Activated CD8-positive, alpha-beta T cell treated with anti-CD3 and anti-CD28 coated beads for 36 hours (primary cell): ENCODE results near the gene SPATA16. TPM values are rescaled to one million over a fixed set of nuclear protein-coding genes. Genes with fewer than 3 reads are reported as not detected.

ENCODE experiments used
- ATAC-seq: fragments of 200-7000 bp; cut with Tn5 transposase; one replicate; pipeline ENCODE4 v1.10.0; 2021; ENCODE audit warnings: mild to moderate bottlenecking, moderate library complexity
- CTCF ChIA-PET: fragments of 350-600 bp; sonication (Branson Sonifier 250); formaldehyde crosslinking; loops from one replicate; lab custom pipeline; 2021; ENCODE audit warnings: antibody characterized with exemption; lab: Charles Lee
- POLR2A ChIA-PET: fragments of 350-600 bp; sonication (Branson Sonifier 250); formaldehyde crosslinking; loops from one replicate; lab custom pipeline; 2021; ENCODE audit warnings: antibody characterized with exemption; lab: Charles Lee
- DNase-seq: peaks from one replicate; pipeline ENCODE4 v3.0.0-alpha.2; 2020
- H3K27ac Mint-ChIP-seq: one replicate; pipeline ENCODE4 v1.8.0; 2021; ENCODE audit warnings: mild to moderate bottlenecking, mixed read lengths
- H3K27me3 Mint-ChIP-seq: one replicate; pipeline ENCODE4 v1.8.0; 2021; ENCODE audit warnings: mixed read lengths
- H3K36me3 Mint-ChIP-seq: one replicate; pipeline ENCODE4 v1.8.0; 2021; ENCODE audit warnings: low read depth, mixed read lengths
- H3K4me1 Mint-ChIP-seq: one replicate; pipeline ENCODE4 v1.8.0; 2021; ENCODE audit warnings: low read depth, mixed read lengths
- H3K4me3 Mint-ChIP-seq: one replicate; pipeline ENCODE4 v1.8.0; 2021; ENCODE audit warnings: mild to moderate bottlenecking, moderate library complexity, mixed read lengths
- H3K9me3 Mint-ChIP-seq: one replicate; pipeline ENCODE4 v1.8.0; 2021; ENCODE audit warnings: mixed read lengths
- intact Hi-C: fragments of 100-400 bp; cut with micrococcal nuclease; formaldehyde crosslinking; loops from one replicate; pipeline ENCODE4 v1.10.0; 2022
- total RNA-seq, 2 experiments: library from RNA; stranded (reverse); gene quantifications; one replicate each; pipeline ENCODE4 v1.2.3, GENCODE V29; 2021
- TF ChIP-seq, protein P1 (sequence below): fragments of 200-600 bp; IDR thresholded peaks from one replicate; pipeline ENCODE4 v1.8.0; 2022; ENCODE audit warnings: antibody characterized with exemption, mild to moderate bottlenecking

SPATA16 gene
- total RNA-seq, 2 experiments from 2014 or later, result not detected

DNA sequence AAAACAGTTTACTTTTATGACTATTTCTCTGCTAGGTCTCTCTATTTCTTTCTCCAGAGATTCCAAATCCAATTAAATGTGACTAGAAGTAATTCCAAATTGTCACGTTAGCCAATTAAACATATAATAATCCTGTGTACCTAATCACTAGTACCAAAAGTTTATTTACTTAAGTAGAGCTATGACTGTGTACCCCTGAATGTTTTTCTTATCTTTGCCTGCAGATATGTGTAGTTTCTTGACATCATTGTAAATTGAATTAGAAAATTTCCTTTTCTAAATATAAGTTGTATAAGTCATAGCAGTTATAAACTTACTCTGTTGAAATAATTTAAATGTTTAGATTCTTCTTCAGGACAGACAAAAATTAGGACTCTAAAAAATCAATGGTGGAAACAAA lies 163.3 kb downstream of the SPATA16 start:
- ChIA-PET CTCF (no interaction called here), POLR2A (no interaction called here)
- H3K27me3 Mint-ChIP-seq, result no peaks in the 10 kb centered on the region
- intact Hi-C loops, result no loop called here
- no peak for DNase-seq
- H3K4me1 Mint-ChIP-seq, result no peaks in the 10 kb centered on the region
- no peaks in the 10 kb centered on the region for H3K9me3 Mint-ChIP-seq
- TF ChIP-seq, protein P1, sequence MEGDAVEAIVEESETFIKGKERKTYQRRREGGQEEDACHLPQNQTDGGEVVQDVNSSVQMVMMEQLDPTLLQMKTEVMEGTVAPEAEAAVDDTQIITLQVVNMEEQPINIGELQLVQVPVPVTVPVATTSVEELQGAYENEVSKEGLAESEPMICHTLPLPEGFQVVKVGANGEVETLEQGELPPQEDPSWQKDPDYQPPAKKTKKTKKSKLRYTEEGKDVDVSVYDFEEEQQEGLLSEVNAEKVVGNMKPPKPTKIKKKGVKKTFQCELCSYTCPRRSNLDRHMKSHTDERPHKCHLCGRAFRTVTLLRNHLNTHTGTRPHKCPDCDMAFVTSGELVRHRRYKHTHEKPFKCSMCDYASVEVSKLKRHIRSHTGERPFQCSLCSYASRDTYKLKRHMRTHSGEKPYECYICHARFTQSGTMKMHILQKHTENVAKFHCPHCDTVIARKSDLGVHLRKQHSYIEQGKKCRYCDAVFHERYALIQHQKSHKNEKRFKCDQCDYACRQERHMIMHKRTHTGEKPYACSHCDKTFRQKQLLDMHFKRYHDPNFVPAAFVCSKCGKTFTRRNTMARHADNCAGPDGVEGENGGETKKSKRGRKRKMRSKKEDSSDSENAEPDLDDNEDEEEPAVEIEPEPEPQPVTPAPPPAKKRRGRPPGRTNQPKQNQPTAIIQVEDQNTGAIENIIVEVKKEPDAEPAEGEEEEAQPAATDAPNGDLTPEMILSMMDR, result no peak
- no peaks in the 10 kb centered on the region for H3K36me3 Mint-ChIP-seq
- H3K4me3 Mint-ChIP-seq, result no peak overlapping the region
- H3K27ac Mint-ChIP-seq, result no peak overlapping the region
- ATAC-seq, result no peak

DNA sequence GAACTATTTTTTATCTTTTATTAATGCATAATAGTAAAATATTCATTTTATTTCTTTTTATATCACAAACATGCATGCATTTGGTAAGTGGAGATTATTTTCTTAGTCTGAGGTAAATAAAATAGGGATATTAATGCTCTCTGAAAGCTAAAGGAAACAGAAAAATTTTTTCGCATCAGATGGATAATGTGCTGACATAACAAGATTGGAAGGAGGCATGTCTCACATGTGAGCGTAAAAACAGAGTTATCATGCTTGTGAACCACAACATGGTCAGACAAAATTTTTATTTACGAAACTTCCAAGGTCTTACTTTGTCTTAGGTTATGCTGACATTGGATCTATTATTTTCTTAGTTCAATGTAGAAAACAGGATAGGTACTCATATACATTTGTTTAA lies 166.1 kb downstream of the SPATA16 start:
- no peaks in the 10 kb centered on the region for H3K9me3 Mint-ChIP-seq
- intact Hi-C loops, result no loop called here
- ATAC-seq (no peak), DNase-seq (no peak)
- CTCF ChIA-PET, result no interaction called here
- H3K4me3 Mint-ChIP-seq, result no peak overlapping the region
- H3K27me3 Mint-ChIP-seq, result no peaks in the 10 kb centered on the region
- H3K27ac Mint-ChIP-seq, result no peak overlapping the region
- H3K36me3 Mint-ChIP-seq, result no peaks in the 10 kb centered on the region
- POLR2A ChIA-PET, result no interaction called here
- TF ChIP-seq, protein P1, result no peak
- H3K4me1 Mint-ChIP-seq, result no peaks in the 10 kb centered on the region

DNA sequence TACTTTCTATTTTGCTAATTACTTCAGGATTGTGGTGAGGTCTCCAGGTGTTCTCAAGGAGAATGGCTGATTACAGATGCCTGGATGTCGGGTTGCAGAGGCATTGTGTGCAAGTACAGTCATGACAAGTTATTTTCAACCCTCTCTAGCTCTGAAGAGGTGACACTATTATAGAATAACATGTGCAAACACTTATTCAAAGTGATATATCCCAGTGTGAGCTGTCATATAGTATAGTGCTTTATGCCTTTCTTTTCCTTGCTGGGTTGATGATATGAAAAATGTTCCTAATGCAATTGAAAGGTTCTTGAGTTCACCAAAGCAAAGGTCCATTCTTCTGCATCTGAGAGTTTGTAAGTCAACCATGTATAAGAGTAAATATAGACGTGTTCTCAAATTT lies 167.2 kb downstream of the SPATA16 start:
- CTCF ChIA-PET, result no interaction called here
- H3K27me3 Mint-ChIP-seq, result no peaks in the 10 kb centered on the region
- POLR2A ChIA-PET, result no interaction called here
- no peak overlapping the region for H3K4me3 Mint-ChIP-seq
- intact Hi-C loops, result no loop called here
- no peaks in the 10 kb centered on the region for H3K9me3 Mint-ChIP-seq
- TF ChIP-seq, protein P1, result no peak
- H3K27ac Mint-ChIP-seq, result no peak overlapping the region
- no peak for DNase-seq
- no peaks in the 10 kb centered on the region for H3K36me3 Mint-ChIP-seq
- no peaks in the 10 kb centered on the region for H3K4me1 Mint-ChIP-seq
- ATAC-seq, result no peak

- no peaks in the 10 kb centered on the region for H3K36me3 Mint-ChIP-seq
- ChIA-PET CTCF (interaction anchor here (1.3 kb wide), 1 partner anchor 15 kb away, joined by 3 read pairs; no protein-coding TSS in a partner anchor), POLR2A (no interaction called here)
- H3K4me1 Mint-ChIP-seq, result no peaks in the 10 kb centered on the region
- H3K9me3 Mint-ChIP-seq, result no peaks in the 10 kb centered on the region
- no peak overlapping the region for H3K27ac Mint-ChIP-seq
- TF ChIP-seq, protein P1, result no peak
- ATAC-seq (no peak), DNase-seq (no peak)
- H3K27me3 Mint-ChIP-seq, result no peaks in the 10 kb centered on the region
- intact Hi-C loops, result no loop called here
- H3K4me3 Mint-ChIP-seq, result no peak overlapping the region
Observed at GRCh38 chr3:172972717-172973116, 168.3 kb downstream of the SPATA16 start.

- intact Hi-C loops, result no loop called here
- Mint-ChIP-seq H3K27ac (no peak overlapping the region), H3K27me3 (no peaks in the 10 kb centered on the region), H3K36me3 (no peaks in the 10 kb centered on the region), H3K9me3 (no peaks in the 10 kb centered on the region), H3K4me3 (no peak overlapping the region), H3K4me1 (no peaks in the 10 kb centered on the region)
- TF ChIP-seq, protein P1, result no peak
- DNase-seq (no peak), ATAC-seq (no peak)
- POLR2A ChIA-PET, result no interaction called here
- CTCF ChIA-PET, result interaction anchor here (1.3 kb wide), 1 partner anchor 14 kb away, joined by 3 read pairs; no protein-coding TSS in a partner anchor
Observed at GRCh38 chr3:172972067-172972466, 169.0 kb downstream of the SPATA16 start.
